H1 (cell line): ENCODE measurements around the gene CFAP97D2. TPM values are rescaled to one million over a fixed set of nuclear protein-coding genes. Genes with fewer than 3 reads are reported as not detected.

Experiments
- CTCF ChIA-PET: fragments of 300-600 bp; sonication (Branson Sonifier 250); formaldehyde crosslinking; loops from one replicate; lab custom pipeline; 2021; ENCODE audit not compliant: partially characterized antibody; lab: Charles Lee
- POLR2A ChIA-PET: fragments of 300-600 bp; sonication (Branson Sonifier 250); formaldehyde crosslinking; loops from one replicate; lab custom pipeline; 2021; ENCODE audit warnings: inconsistent platforms; ENCODE audit not compliant: partially characterized antibody; lab: Charles Lee
- DNase-seq, 2 experiments: peaks; one replicate each; pipeline versions ENCODE4 v3.0.0 to v3.0.0-alpha.2; 2010 to 2022; ENCODE audit warnings: low spot score in 2 of 2, low read depth in 1 of 2, mixed read lengths in 1 of 2
- FAIRE-seq: peaks from 2 replicates; lab custom pipeline; 2011; peaks lifted over from hg19 to GRCh38; lab: Jason Lieb, UNC
- H2AFZ ChIP-seq: 2 replicates; pipeline ENCODE4 v1.8.1; 2012; ENCODE audit warnings: low read length, inconsistent platforms
- H2AK5ac ChIP-seq: 2 replicates; pipeline ENCODE4 v1.6.1; 2013; ENCODE audit warnings: low read depth, low read length
- H2BK120ac ChIP-seq: replicated peaks from 2 replicates; pipeline ENCODE3; 2013; ENCODE audit warnings: low read depth, low read length, inconsistent platforms
- H2BK12ac ChIP-seq: 2 replicates; pipeline ENCODE4 v1.6.1; 2013; ENCODE audit warnings: low read depth, low read length
- H2BK15ac ChIP-seq: 2 replicates; pipeline ENCODE4 v1.6.1; 2013; ENCODE audit warnings: low read length
- H2BK20ac ChIP-seq: 2 replicates; pipeline ENCODE4 v1.6.1; 2013; ENCODE audit warnings: low read length
- H2BK5ac ChIP-seq: 2 replicates; pipeline ENCODE4 v1.6.1; 2013; ENCODE audit warnings: low read depth, low read length
- H3K14ac ChIP-seq: 2 replicates; pipeline ENCODE4 v1.6.1; 2013; ENCODE audit warnings: inconsistent platforms; ENCODE audit not compliant: insufficient read length
- H3K18ac ChIP-seq: 2 replicates; pipeline ENCODE4 v1.6.1; 2013; ENCODE audit warnings: low read length; ENCODE audit errors: extremely low read depth
- H3K23ac ChIP-seq: 2 replicates; pipeline ENCODE4 v1.6.1; 2013; ENCODE audit warnings: inconsistent platforms; ENCODE audit not compliant: insufficient read length
- H3K23me2 ChIP-seq: 2 replicates; pipeline ENCODE4 v1.6.1; 2013; ENCODE audit warnings: low read depth, low read length
- H3K27ac ChIP-seq: 2 replicates; pipeline ENCODE4 v1.6.1; 2011; ENCODE audit warnings: low read depth, low read length, inconsistent platforms
- H3K27me3 ChIP-seq, 4 experiments: replicated peaks in 1 of 4; 1 replicate in 1 of 4; 2 replicates in 3 of 4; pipeline versions ENCODE4 v1.6.1 to v1.8.1; 2011 to 2013; ENCODE audit warnings: low read length in 3 of 4, mild to moderate bottlenecking in 3 of 4, inconsistent platforms in 2 of 4, mixed read lengths in 2 of 4, moderate library complexity in 1 of 4; ENCODE audit not compliant: control insufficient read depth in 3 of 4, insufficient read depth in 3 of 4; ENCODE audit errors: extremely low read depth in 1 of 4
- H3K36me3 ChIP-seq, 4 experiments: 2 replicates each; pipeline versions ENCODE4 v1.6.1 to v1.8.1; 2011 to 2013; ENCODE audit warnings: mild to moderate bottlenecking in 4 of 4, low read length in 3 of 4, moderate library complexity in 2 of 4, control low read depth in 1 of 4, inconsistent platforms in 1 of 4; ENCODE audit not compliant: insufficient read depth in 4 of 4, control insufficient read depth in 2 of 4
- H3K4ac ChIP-seq: replicated peaks from 2 replicates; pipeline ENCODE3; 2013; ENCODE audit warnings: low read length, low read depth, mixed read lengths, inconsistent platforms; ENCODE audit not compliant: insufficient read length
- H3K4me1 ChIP-seq, 4 experiments: replicated peaks in 1 of 4; 1 replicate in 1 of 4; 2 replicates in 3 of 4; pipeline versions ENCODE4 v1.6.1 to v1.8.1; 2011 to 2013; ENCODE audit warnings: low read length in 3 of 4, inconsistent platforms in 2 of 4, mixed read lengths in 1 of 4; ENCODE audit not compliant: insufficient read depth in 4 of 4, control insufficient read depth in 3 of 4
- H3K4me2 ChIP-seq, 2 experiments: 2 replicates each; pipeline versions ENCODE4 v1.6.1 to v1.8.1; 2011 to 2013; ENCODE audit warnings: low read depth in 2 of 2, low read length in 2 of 2, control low read depth in 1 of 2, inconsistent platforms in 1 of 2, mild to moderate bottlenecking in 1 of 2; ENCODE audit not compliant: insufficient read depth in 1 of 2
- H3K4me3 ChIP-seq, 4 experiments: fragments of 200-600, 300-600 bp in 1 of 4; sonication (generic), shearing (Covaris generic), sonication (Bioruptor Twin) in 1 of 4; 2 replicates each; pipeline versions ENCODE4 v1.5.1 to v1.8.1; 2011 to 2016; ENCODE audit warnings: low read length in 4 of 4, low read depth in 3 of 4, control low read depth in 2 of 4, inconsistent platforms in 2 of 4, mild to moderate bottlenecking in 2 of 4, mixed read lengths in 1 of 4, moderate library complexity in 1 of 4; ENCODE audit not compliant: insufficient read depth in 2 of 4; ENCODE audit errors: extremely low read depth in 1 of 4
- H3K56ac ChIP-seq: replicated peaks from 2 replicates; pipeline ENCODE3; 2013; ENCODE audit warnings: low read depth, mild to moderate bottlenecking, mixed read lengths, low read length, inconsistent platforms; ENCODE audit not compliant: insufficient read length
- H3K79me1 ChIP-seq: 2 replicates; pipeline ENCODE4 v1.6.1; 2013; ENCODE audit warnings: low read depth, low read length, control low read depth
- H3K79me2 ChIP-seq, 2 experiments: 2 replicates each; pipeline versions ENCODE4 v1.6.1 to v1.8.1; 2012 to 2013; ENCODE audit warnings: low read length in 2 of 2, mild to moderate bottlenecking in 2 of 2, inconsistent platforms in 1 of 2; ENCODE audit not compliant: insufficient read depth in 2 of 2, control insufficient read depth in 1 of 2
- H3K9ac ChIP-seq, 4 experiments: replicated peaks in 1 of 4; 1 replicate in 1 of 4; 2 replicates in 3 of 4; pipeline versions ENCODE4 v1.6.1 to v1.8.1; 2011 to 2013; ENCODE audit warnings: low read depth in 3 of 4, low read length in 3 of 4, control low read depth in 2 of 4, mild to moderate bottlenecking in 2 of 4, moderate library complexity in 2 of 4, inconsistent platforms in 1 of 4; ENCODE audit errors: extremely low read depth in 1 of 4
- H3K9me3 ChIP-seq, 2 experiments: 2 replicates each; pipeline versions ENCODE4 v1.6.1 to v1.8.1; 2012 to 2013; ENCODE audit warnings: mild to moderate bottlenecking in 2 of 2, moderate library complexity in 2 of 2, control low read depth in 1 of 2, inconsistent platforms in 1 of 2, low read depth in 1 of 2, low read length in 1 of 2, mixed read lengths in 1 of 2; ENCODE audit not compliant: insufficient read depth in 2 of 2
- H4K20me1 ChIP-seq, 2 experiments: replicated peaks in 1 of 2; 2 replicates each; pipeline versions ENCODE3 to v1.8.1; 2011 to 2013; ENCODE audit warnings: inconsistent platforms in 2 of 2, low read length in 2 of 2, mild to moderate bottlenecking in 1 of 2; ENCODE audit not compliant: insufficient read depth in 2 of 2, control insufficient read depth in 1 of 2
- H4K5ac ChIP-seq: 2 replicates; pipeline ENCODE4 v1.6.1; 2013; ENCODE audit warnings: low read length, low read depth, mixed read lengths, inconsistent platforms; ENCODE audit not compliant: insufficient read length
- H4K8ac ChIP-seq: 2 replicates; pipeline ENCODE4 v1.8.0; 2013; ENCODE audit warnings: mild to moderate bottlenecking, moderate library complexity, low read length, inconsistent platforms; ENCODE audit not compliant: insufficient read depth; ENCODE audit errors: extremely low read depth
- H4K91ac ChIP-seq: replicated peaks from 2 replicates; pipeline ENCODE3; 2013; ENCODE audit warnings: low read length, mixed read lengths, inconsistent platforms; ENCODE audit not compliant: insufficient read length
- ATF3 ChIP-seq: IDR thresholded peaks from 2 replicates; pipeline ENCODE4 v1.6.1; 2011; ENCODE audit warnings: low read depth, mild to moderate bottlenecking, low read length; ENCODE audit not compliant: insufficient read depth
- BCL11A ChIP-seq, 2 experiments: IDR thresholded peaks; one replicate each; pipeline ENCODE4 v1.6.1; 2011; ENCODE audit warnings: low read depth in 2 of 2, low read length in 2 of 2, mild to moderate bottlenecking in 2 of 2
- CTCF ChIP-seq, 3 experiments: IDR thresholded peaks; 1 replicate in 2 of 3; 2 replicates in 1 of 3; pipeline versions ENCODE4 v1.5.1 to v1.6.1; 2011; ENCODE audit warnings: low read length in 3 of 3, mild to moderate bottlenecking in 3 of 3, inconsistent platforms in 2 of 3, low read depth in 1 of 3, moderate library complexity in 1 of 3; ENCODE audit not compliant: insufficient read depth in 1 of 3; ENCODE audit errors: control extremely low read depth in 1 of 3
- GTF2F1 ChIP-seq: IDR thresholded peaks from 2 replicates; pipeline ENCODE4 v1.6.1; 2012; ENCODE audit warnings: low read depth, low read length, improper control_type of control experiment, borderline replicate concordance
- SRF ChIP-seq: IDR thresholded peaks from 2 replicates; pipeline ENCODE4 v1.6.1; 2011; ENCODE audit warnings: mild to moderate bottlenecking, low read depth, low read length, moderate library complexity
- TAF7 ChIP-seq: optimal IDR thresholded peaks from 2 replicates; pipeline ENCODE3; 2011; ENCODE audit warnings: low read depth, mild to moderate bottlenecking, inconsistent platforms, low read length, moderate library complexity, borderline replicate concordance
- ZNF274 ChIP-seq: IDR thresholded peaks from 2 replicates; pipeline ENCODE4 v1.7.0; 2012; ENCODE audit warnings: low read length, borderline replicate concordance; ENCODE audit errors: extremely low read depth
- WGBS, 2 experiments: shearing (Covaris generic) in 1 of 2; methylation state at CpG; one replicate each; pipeline versions ENCODE4 v1.1.6 to v1.1.7; 2013 to 2015; ENCODE audit warnings: low lambda C conversion rate in 2 of 2, mixed read lengths in 2 of 2, inconsistent platforms in 1 of 2, low coverage in 1 of 2, missing lambda C conversion rate in 1 of 2; ENCODE audit not compliant: insufficient replicate concordance in 2 of 2, insufficient coverage in 1 of 2, insufficient read length in 1 of 2; ENCODE audit errors: extremely low coverage in 1 of 2, missing lambda C conversion rate in 1 of 2; 5-methylcytosine and 5-hydroxymethylcytosine counted together
- polyA plus RNA-seq, 7 experiments: library from polyadenylated mRNA; depleted of rRNA in 3 of 7; stranded (reverse) in 5 of 7; unstranded in 2 of 7; fragments of >200 nt in 5 of 7; fragments of 200-250 nt in 2 of 7; gene quantifications; 1 replicate in 5 of 7; 2 replicates in 1 of 7; 4 replicates in 1 of 7; pipeline versions ENCODE4 v1.2.1 to v1.2.3, GENCODE V29; 2011 to 2013; ENCODE audit warnings: missing spikeins in 2 of 7, mixed read lengths in 2 of 7
- total RNA-seq: library from RNA; stranded (reverse); fragmentation: NEBNext Ultra II Directional; extraction: Animal tissue kit (Norgen Biotek cat#: 25700); gene quantifications from 2 replicates; pipeline ENCODE4 v1.2.1, GENCODE V29; 2021

CFAP97D2 gene
- total and polyA plus RNA-seq, 2 of the 8 experiments (the other 6 are each of a cell fraction or from before 2014, with no cell fraction given), result not detected

GRCh38 chr13:114234645-114235421, 55.8 kb downstream of the CFAP97D2 start, which contains the start of gene CDC16:
CDC16 (plus strand) TSS chr13:114234897; CDS start chr13:114235085, 188 bp downstream.
- Histone ChIP-seq H3K56ac (peak within 1 kb of the TSS; percentile 30), H3K23ac (no peak within 1 kb of the TSS), H3K36me3 (peaks cover 14 to 33% (median 24%) of the 10 kb centered on the region in 4 experiments), H3K4ac (no peak within 1 kb of the TSS), H3K4me3 (peak within 1 kb of the TSS; percentile 76 to 88 (median 80)), H3K4me2 (peak within 1 kb of the TSS; percentile 66 to 67), H2BK5ac (no peak within 1 kb of the TSS), H3K9me3 (no peaks in the 10 kb centered on the region), H3K79me1 (peaks cover 2% of the 10 kb centered on the region; the same call in 1 of the 2 replicates), H4K8ac (peak within 1 kb of the TSS; percentile 91; the same call in 1 of the 2 replicates), H3K27ac (0 out of 2 replicates have a peak within 1 kb of the TSS, but pooled peaks have one; percentile 11), H2AK5ac (no peak within 1 kb of the TSS; the same call in 1 of the 2 replicates), H3K79me2 (peaks cover 6 to 21% of the 10 kb centered on the region in 2 experiments; a peak in 3 of 4 replicates), H3K23me2 (peaks cover 4% of the 10 kb centered on the region), H3K27me3 (no peaks in the 10 kb centered on the region), H2BK12ac (no peak within 1 kb of the TSS), H2BK20ac (peak within 1 kb of the TSS; percentile 8; the same call in 1 of the 2 replicates), H2AFZ (no peak within 1 kb of the TSS), H3K18ac (peak within 1 kb of the TSS; percentile 48), H3K9ac (peak within 1 kb of the TSS; percentile 23 to 68 (median 62); a peak in 6 of 7 replicates), H3K14ac (no peak within 1 kb of the TSS), H2BK120ac (no peak within 1 kb of the TSS), H2BK15ac (no peak within 1 kb of the TSS), H4K5ac (peak within 1 kb of the TSS; percentile 52), H4K91ac (peak within 1 kb of the TSS; percentile 89), H4K20me1 (peaks cover 5 to 8% of the 10 kb centered on the region in 2 experiments), H3K4me1 (peaks cover 8 to 14% (median 9%) of the 10 kb centered on the region in 4 experiments; a peak in 5 of 7 replicates)
- DNase-seq, result peak; percentile 80 to 89
- FAIRE-seq, result no peak
- ChIA-PET POLR2A (interaction anchor here (0.9 to 5.3 kb wide), 4 partner anchors 16 to 59 kb away, joined by 4 to 33 read pairs (median 8); no protein-coding TSS in a partner anchor), CTCF (interaction anchor here (1.4 to 1.9 kb wide), 2 partner anchors 9 to 432 kb away, joined by 3 to 5 read pairs; no protein-coding TSS in a partner anchor)
- 7% methylated on average over 38 of the region's 76 CpGs; no CpG with 5 or more reads in 1 of the 2 experiments for WGBS, 2 experiments
- TF ChIP-seq GTF2F1 (peak; percentile 50; the same call in 1 of the 2 replicates), SRF (peak; percentile 47; the same call in 1 of the 2 replicates), CTCF (IDR thresholded peaks at IDR 0.05; ENCODE audit: control extremely low read depth in 1 of 3, insufficient read depth in 1 of 3, low read depth in 1 of 3, low read length in 3 of 3) (peak in 1 of 3 experiments; percentile 2; a peak in 1 of 4 replicates), BCL11A (IDR thresholded peaks at IDR 0.05; ENCODE audit: low read depth in 2 of 2, low read length in 2 of 2) (no peak), ZNF274 (no peak), ATF3 (no peak), TAF7 (peak; percentile 52)
